HG03460 (cell line): Measurements from ENCODE around the gene PRSS48.
"Not testable (repeated sequence)": the region's sequence is repeated elsewhere in the genome, so short reads cannot be mapped to it uniquely, and the experiment has no call there.

Experiments used
- ATAC-seq: cut with Tn5 transposase; IDR thresholded peaks from one replicate; pipeline ENCODE4 v1.9.1; 2021; ENCODE audit not compliant: unreplicated experiment

PRSS48 gene

DNA sequence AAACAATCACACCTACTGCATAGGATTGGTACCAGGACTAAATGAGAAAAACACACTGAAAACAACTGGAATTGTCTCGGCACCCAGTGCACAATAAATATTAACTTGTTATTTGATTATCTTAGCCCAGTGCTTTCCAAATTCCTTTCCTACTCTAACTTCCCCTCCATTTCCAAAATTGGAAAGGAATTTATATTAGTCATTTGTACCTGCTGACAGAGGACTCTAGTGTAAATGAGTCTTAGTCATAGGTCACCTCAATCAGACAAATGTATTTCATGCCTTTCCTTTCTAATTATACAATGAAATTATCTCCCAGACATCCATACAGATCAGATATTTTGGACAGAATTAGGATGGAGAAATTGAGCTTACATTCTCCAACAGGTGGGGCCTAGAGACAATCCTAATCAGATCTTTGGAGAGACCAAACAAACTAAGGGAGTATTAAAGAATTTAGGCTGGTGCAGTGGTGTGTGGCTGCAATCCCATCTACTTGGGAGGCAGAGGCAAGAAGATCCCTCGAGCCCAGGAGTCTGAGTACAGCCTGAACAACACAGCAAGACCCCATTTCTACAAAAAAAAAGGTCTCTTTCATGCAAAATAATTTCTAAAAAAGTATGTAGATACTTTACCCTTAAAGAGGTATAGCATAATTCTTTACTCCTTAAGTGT lies 38.4 kb downstream of the PRSS48 start:
- ATAC-seq, result no peak

DNA sequence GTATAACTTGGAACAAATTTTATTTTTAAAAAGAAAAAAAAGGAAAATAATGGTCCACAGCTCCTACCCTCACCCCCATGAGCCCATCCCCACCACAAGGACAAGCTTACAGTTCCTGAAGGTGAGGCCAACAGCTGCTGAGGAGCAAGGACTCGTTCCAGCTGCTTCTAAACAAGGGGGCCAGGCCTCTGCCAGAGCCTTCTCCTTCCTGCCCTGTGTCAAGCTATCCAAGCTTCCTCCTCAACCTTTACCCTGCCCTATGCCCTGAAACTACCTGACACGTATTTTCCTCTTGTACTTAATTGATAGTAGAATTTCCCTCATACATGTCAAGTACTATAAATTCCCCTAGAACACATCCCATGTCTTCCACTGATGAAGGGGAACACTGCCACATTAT lies 39.7 kb downstream of the PRSS48 start:
- no peak for ATAC-seq

DNA sequence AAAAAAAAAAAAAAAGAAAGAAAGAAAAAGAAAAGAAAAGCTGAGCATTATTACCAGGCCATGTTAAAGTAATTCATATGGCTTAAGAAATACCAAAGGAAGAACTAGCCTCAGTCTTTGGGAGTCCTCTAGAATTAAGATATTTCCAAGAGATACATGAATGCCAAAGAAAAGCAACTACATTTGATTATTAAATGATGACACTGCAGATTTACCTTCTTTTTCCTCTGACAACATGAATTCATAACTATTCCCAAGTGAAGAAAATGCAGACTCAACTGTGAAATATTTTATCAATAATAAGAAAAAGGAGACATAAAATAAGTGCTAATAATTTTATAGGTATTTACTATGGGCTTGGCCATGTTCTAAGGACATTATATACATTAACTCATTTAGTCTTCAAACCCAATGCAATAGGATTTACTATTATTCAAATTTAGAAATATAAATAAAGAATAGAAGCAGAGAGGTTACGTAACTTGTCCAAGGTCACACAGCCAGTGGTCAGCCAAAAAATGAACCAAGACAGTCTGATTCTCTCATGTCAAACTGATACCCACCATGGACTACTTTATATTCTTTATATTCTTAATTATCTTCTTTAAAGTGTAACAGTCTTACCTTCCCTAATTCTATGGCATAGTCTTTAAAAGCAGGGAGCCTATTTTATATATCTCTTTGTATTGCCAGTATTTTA lies 41.5 kb downstream of the PRSS48 start:
- no peak for ATAC-seq

DNA sequence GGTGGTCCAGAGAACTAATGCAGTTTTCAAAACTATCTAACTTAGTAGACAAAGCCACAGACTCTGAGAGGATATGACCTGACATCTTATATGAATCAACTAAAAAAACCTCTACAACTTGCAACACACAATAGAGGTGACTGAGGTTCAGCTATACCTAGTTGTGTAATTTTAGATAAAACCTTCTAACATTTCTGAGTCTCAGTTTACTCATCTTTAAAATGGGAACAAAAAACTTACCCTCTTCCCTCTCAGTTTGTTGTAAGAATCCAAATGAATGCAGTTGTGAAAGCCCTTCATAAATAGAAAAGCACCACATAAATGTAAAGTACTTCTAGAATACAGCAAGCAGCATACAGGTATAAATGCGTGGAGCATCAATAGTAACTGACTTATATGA lies 42.5 kb downstream of the PRSS48 start:
- ATAC-seq, result no peak

DNA sequence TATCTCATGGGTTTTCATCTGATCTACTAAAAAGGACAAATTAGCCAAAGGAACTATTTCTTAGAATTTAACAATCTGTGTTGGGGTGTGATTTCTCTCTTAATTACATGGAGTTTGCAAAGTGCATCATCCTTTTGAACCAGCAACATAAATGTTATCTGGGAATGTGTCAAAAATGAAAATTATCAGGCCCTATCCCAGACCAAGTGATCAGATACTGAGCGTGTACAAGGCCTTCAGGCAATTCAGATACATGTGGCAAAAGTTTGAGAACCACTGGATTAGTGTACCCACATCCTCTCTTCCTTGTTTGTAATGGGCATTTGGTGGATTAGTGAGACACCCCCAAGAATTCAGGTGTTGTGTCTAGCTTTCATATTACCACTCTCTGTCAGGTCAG lies 44.6 kb downstream of the PRSS48 start:
- no peak for ATAC-seq

DNA sequence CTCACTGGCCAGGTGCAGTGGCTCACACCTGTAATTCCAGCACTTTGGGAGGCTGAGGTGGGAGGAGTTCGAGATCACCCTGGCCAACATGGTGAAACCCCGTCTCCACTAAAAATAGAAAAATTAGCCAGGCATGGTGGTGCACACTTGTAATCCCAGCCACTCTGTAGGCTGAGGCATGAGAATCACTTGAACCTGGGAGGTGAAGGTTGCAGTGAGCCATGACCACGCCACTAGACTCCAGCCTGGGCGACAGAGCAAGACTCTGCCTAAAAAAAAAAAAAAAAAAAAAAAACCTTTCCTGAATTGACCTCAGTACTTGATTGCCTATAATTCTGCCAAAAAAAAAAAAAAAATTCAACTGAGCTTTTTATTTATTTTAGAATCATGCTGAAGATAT lies 45.2 kb downstream of the PRSS48 start:
- not testable (repeated sequence) for ATAC-seq

DNA sequence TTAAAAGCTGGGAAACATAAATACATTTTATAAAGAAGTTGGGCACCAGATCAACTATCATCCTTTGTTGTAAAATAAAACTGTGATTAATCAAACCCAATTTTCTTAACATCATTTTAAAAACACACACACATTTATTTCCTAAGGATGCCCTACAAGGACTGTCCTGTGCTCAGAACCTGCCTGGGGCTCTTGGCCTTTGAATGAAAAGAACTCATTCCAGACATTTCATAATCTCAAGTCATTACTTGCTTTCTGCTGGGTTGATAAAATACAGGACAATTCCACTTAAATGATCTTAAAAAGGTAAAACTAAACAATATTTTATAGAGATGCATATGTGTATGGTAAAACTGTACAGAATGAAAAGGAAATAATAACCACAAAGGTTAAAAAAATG lies 45.6 kb downstream of the PRSS48 start:
- ATAC-seq, result no peak

DNA sequence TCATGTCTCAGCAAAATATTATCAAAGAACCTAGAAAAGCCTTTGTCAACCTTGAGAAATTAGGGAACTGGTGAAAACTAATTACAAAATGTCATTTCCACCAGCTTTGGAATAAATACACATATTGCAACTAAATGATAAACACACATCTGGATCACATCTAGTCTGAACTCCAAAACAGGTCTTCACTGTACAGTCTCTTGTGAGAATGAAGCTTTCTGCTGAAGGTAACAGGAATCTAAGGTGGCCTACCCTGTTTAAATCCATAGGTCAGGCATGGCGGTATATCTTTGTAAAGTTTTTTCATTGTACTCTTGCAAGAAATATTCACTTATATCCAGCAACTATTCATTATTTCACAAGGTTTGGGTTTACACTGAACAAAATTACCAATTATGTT lies 46.7 kb downstream of the PRSS48 start:
- no peak for ATAC-seq

DNA sequence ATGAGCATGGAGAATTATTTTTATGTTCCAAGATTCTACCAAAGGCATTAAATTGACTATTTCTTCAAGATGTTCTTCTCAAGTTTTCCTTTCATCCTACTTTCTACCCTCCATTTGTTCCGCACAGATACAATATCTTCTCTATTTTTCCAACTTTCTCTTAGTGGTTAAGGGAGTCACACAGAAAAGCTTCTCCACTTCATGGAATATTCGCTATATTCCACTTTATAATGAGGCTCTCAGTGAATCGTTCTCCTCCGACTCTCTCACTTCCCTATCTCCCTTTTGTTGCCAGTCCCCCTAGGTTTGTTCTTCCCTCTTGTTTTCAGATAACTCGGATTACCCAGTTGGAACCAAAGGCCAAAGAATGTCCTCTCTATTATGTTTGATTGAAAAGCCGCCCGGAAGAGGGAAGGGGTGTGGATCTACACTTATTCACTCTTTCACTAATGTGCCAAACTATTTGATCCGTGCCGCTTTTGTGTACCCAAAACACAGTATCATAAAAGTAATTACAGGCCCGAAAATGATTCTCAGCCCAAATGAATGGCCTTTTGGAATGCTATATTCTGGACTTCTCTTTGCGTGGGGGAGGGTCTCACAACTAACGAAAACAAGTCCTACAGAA lies 47.3 kb downstream of the PRSS48 start:
- ATAC-seq, result no peak

DNA sequence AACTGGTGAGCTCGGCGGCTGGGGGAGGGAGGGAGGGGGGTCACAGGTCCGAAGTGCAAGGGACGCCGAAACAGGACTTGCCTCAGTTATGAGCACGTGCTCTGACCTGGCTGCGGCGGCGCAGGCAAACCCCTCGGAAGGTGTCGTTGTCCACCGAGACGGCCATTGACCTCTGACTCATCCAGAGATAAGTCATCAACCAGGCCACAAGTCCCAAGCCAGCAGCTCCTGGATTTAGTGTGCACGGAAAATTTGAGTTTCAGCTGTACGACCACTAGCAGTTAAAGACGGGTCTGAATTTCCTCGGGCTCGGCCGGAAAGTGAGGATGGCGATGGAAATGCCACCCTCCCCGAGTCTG lies 47.8 kb downstream of the PRSS48 start:
- no peak for ATAC-seq

DNA sequence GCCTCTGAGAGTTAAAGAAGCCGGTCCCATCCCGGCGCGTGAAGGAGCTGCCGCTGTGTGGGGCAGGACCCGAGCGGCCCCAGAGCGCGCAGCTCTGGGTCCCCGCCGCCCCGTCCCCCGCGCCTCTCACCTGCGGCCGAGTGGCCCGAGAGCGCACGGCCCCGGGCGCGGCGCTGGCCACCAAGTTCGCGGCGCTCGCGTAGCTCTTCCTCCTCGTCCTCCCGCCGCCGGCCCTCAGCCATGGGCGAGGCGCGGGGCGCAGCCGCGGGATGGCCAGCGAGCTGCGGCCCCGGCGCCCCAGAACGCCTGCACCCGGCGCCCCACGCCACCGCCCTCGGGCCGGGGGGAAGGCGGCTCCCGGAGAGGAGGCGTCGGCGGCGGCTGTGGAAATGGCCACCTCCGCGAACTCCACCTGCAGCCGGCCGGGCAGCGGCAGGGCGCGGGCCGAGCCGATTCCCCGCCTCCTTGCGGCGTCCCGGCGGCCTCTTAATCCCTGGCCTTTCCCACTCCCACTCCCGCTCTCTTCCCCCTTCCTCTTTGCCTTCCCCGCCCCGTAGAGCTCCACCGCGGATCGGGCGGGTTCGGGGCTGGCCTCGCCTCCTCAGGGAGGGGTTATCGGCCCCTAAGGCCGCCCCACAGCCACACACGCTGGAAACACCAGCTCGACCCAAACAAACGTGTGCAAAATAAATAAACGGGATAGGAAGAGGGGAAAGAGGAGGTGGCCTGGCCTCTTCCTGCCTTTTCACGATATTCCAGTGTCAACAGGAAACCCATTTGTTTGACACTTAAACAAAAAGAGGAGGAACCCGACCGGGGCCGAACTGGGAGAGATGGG lies 48.4 kb downstream of the PRSS48 start, which contains the start of gene SH3D19:
SH3D19 (minus strand) TSS at position 495 of the 838 bp plus-strand sequence; CDS start at position 242, 253 bp downstream.
- ATAC-seq, result no peak

DNA sequence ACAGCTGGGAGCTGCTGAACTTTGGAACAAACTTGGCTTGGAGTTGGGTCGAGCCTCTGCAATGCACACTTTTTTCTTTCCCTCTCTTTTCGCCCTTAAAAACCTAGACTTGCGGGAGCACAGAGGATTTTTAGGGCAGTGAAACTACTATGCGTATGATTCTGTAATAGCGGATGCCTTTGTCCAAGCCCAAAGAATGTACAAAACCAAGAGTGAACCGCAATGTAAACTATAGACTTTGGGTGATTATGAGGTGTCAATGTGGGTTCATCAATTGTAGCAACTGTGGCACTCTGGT lies 48.9 kb downstream of the PRSS48 start:
- ATAC-seq, result no peak

DNA sequence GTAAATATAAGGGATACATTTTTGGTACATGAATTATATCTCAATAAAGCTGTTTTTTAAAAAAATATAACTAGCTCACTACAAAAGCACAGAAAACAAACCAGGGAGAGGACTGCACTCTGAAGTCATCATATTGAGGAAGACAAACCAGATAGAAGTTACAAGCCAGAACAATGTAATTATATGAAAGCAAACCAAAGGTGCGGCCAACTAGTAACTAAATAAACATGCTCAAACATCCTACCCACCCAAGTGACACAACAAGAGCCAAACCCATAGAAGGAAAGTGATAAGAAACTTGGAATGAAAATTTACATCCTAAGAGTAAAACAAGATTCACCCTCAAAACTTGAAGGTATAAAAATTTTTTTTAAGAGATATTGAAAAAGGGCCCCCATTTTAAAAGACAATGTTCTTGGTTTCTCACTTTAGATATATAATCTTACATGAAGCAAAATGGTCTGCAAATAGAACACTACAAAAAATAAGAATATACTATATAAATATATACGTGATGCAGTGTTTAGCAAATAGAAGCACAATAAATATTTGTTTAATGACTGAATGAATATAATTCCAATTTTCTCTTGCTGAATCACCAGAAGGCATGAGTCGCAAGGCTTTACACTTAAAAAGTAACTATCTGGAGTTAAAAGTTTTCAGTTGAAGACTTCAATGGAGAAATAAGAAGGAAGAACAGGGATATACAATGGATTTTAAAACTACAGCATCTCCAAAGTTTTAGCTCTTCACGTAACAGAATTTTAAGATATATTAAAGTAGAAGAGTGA lies 52.5 kb downstream of the PRSS48 start:
- no peak for ATAC-seq

DNA sequence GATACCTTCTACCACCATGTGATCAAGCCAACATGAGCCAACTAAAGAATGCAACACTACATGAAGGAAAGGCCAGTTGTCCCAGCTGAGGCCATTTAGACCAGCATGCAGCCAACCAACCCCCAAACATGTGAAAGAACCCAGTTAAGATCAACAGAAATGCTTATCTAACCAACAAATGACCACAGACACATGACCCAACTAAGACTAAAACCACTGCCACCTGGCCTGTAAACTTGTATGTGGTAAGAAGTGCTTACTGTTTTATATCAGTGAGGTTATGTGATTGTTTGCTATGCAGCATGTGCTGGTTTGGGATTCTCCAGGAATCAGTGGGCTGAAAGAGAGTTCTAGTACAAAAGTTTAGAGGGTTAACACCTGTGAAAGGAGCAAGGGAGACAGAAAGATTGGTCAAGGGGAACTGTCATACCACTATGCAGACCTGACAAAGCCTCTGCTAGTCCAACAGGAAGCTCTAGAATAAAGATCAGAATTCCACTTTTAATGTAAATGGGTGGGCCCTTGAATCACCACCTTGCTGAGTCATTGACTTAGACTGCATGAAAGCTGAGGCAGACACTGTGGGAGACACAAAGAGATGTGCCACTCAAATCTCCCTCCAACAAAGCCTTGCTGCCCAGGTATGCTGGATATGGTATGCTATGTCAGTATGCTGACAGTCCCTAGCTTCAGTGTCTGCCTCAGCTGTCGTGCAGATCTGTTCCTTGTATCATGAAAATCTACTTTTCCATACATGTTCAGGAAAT lies 54.5 kb downstream of the PRSS48 start:
- no peak for ATAC-seq

DNA sequence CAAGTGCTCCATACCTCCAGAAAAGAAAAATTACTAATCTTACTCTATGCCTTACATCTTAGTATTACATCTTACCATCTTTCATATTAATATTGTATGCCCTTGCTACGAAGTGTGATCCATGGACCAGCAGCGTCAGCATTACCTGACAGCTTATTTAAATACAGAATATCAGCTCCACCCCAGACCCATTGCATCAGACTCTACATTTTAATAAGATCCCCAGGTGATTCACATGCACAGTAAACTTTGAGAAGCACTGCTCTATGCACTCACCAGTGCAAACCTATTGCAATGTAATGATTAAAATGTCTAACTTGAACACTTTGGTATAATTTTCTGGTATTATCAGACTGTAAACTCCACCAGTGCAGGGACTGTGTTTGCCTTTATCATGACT lies 62.5 kb downstream of the PRSS48 start:
- no peak for ATAC-seq

DNA sequence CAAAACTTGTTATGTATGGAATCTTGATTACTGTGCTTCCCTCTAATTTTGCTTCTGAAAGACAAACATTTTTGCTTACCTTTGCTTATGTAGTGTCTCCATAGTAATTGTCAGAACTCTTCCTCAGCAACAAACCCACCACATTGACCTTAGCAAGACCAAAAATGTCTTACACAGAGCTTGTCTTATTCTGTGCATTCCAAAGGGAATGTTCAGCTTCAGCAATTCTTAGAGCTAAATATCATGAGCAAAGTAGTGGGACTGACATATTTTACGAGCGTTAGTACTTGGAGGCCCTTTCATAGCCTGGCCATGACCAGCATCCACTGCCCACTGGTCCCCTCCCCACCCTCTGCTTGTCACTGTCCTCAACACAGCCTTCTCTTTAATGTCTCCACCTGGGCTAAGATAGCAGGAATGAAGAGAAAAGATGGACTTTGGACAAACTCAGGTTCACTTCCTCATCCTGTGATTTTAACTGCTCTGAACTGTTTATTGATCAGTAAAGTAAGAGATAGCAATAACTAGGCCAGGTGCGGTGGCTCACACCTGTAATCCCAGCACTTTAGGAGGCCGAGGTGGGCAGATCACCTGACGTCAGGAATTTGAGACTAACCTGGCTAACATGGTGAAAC lies 63.9 kb downstream of the PRSS48 start:
- no peak for ATAC-seq
